ENCODE data around the gene CACNG8. TPM values are rescaled to one million over a fixed set of nuclear protein-coding genes. Genes with fewer than 3 reads are reported as not detected.

CACNG8 gene
- total and polyA plus RNA-seq, 4 experiments from 2014 or later: not detected

- no peaks in the 10 kb centered on the region for H3K9me3 ChIP-seq (ENCODE audit: control insufficient read depth in 1 of 2, low read length in 2 of 2)
- peak overlapping the region; percentile 9 to 58 for H3K4me3 ChIP-seq (ENCODE audit: low read length in 2 of 2)
- H3K27me3 ChIP-seq (ENCODE audit: insufficient read depth, low read length): peaks cover 33% of the 10 kb centered on the region
- H3K36me3 Mint-ChIP-seq: peaks cover 0 to 4% of the 10 kb centered on the region in 2 donors
- H3K27ac Mint-ChIP-seq: peak overlapping the region in 3 of 7 donors; percentile 10 to 66 (median 25)
- H3K4me1 Mint-ChIP-seq: peaks cover 13 to 43% (median 22%) of the 10 kb centered on the region in 4 donors
- peaks cover 43 to 51% of the 10 kb centered on the region in 2 donors for H3K27me3 Mint-ChIP-seq
- DNase-seq: peak in 3 of 5 donors; percentile 14 to 53 (median 20)
- H3K9me3 Mint-ChIP-seq: peaks cover 0 to 11% (median 9%) of the 10 kb centered on the region in 8 donors
- POLR2A ChIA-PET (ENCODE audit: partially characterized antibody): interaction anchor here (1.4 kb wide), 1 partner anchor 111 kb away, joined by 4 read pairs; no protein-coding TSS in a partner anchor
- peak overlapping the region; percentile 69 to 91 (median 88) for H3K4me3 Mint-ChIP-seq
- peaks cover 27% of the 10 kb centered on the region for H3K4me1 ChIP-seq (ENCODE audit: insufficient read depth, low read length)
- CTCF ChIA-PET (ENCODE audit: partially characterized antibody): no interaction called here
- H3K27ac ChIP-seq (ENCODE audit: low read depth, low read length): no peak overlapping the region
- intact Hi-C loops (cut with micrococcal nuclease): no loop called here
- H3K36me3 ChIP-seq (ENCODE audit: insufficient read depth, low read length): no peaks in the 10 kb centered on the region
These were observed 15.4 kb downstream of the CACNG8 start for GRCh38 chr19:53977991-53978731.

GRCh38 chr19:53978975-53979801 is 16.5 kb downstream of the CACNG8 start:
- ChIA-PET CTCF (ENCODE audit: partially characterized antibody) (no interaction called here), POLR2A (ENCODE audit: partially characterized antibody) (no interaction called here)
- Histone ChIP-seq H3K27ac (ENCODE audit: low read depth, low read length) (no peak overlapping the region), H3K27me3 (ENCODE audit: insufficient read depth, low read length) (peaks cover 39% of the 10 kb centered on the region), H3K4me3 (ENCODE audit: low read length in 2 of 2) (no peak overlapping the region), H3K4me1 (ENCODE audit: insufficient read depth, low read length) (peaks cover 27% of the 10 kb centered on the region), H3K36me3 (ENCODE audit: insufficient read depth, low read length) (no peaks in the 10 kb centered on the region), H3K9me3 (ENCODE audit: control insufficient read depth in 1 of 2, low read length in 2 of 2) (no peaks in the 10 kb centered on the region)
- H3K4me1 Mint-ChIP-seq: peaks cover 13 to 43% (median 22%) of the 10 kb centered on the region in 4 donors
- intact Hi-C loops (cut with micrococcal nuclease): no loop called here
- no peak for DNase-seq
- peak overlapping the region in 1 of 7 donors; percentile 39 for H3K27ac Mint-ChIP-seq
- peak overlapping the region in 7 of 8 donors; percentile 6 to 78 (median 57) for H3K4me3 Mint-ChIP-seq
- peaks cover 0 to 11% (median 9%) of the 10 kb centered on the region in 8 donors for H3K9me3 Mint-ChIP-seq
- H3K27me3 Mint-ChIP-seq: peaks cover 41 to 47% of the 10 kb centered on the region in 2 donors
- peaks cover 0 to 4% of the 10 kb centered on the region in 2 donors for H3K36me3 Mint-ChIP-seq

GRCh38 chr19:53980539-53981375 is 18.0 kb downstream of the CACNG8 start:
- Histone ChIP-seq H3K27me3 (ENCODE audit: insufficient read depth, low read length) (peaks cover 39% of the 10 kb centered on the region), H3K4me3 (ENCODE audit: low read length in 2 of 2) (no peak overlapping the region), H3K4me1 (ENCODE audit: insufficient read depth, low read length) (peaks cover 27% of the 10 kb centered on the region), H3K36me3 (ENCODE audit: insufficient read depth, low read length) (no peaks in the 10 kb centered on the region), H3K27ac (ENCODE audit: low read depth, low read length) (no peak overlapping the region), H3K9me3 (ENCODE audit: control insufficient read depth in 1 of 2, low read length in 2 of 2) (no peaks in the 10 kb centered on the region)
- peaks cover 38 to 39% of the 10 kb centered on the region in 2 donors for H3K27me3 Mint-ChIP-seq
- peaks cover 0 to 4% of the 10 kb centered on the region in 2 donors for H3K36me3 Mint-ChIP-seq
- H3K27ac Mint-ChIP-seq: peak overlapping the region in 3 of 7 donors; percentile 12 to 81 (median 19)
- peak overlapping the region; percentile 0 to 78 (median 66) for H3K4me3 Mint-ChIP-seq
- no peak for DNase-seq
- intact Hi-C loops (cut with micrococcal nuclease): no loop called here
- CTCF ChIA-PET (ENCODE audit: partially characterized antibody): no interaction called here
- H3K4me1 Mint-ChIP-seq: peaks cover 13 to 43% (median 22%) of the 10 kb centered on the region in 4 donors
- POLR2A ChIA-PET (ENCODE audit: partially characterized antibody): no interaction called here
- peaks cover 0 to 11% (median 9%) of the 10 kb centered on the region in 8 donors for H3K9me3 Mint-ChIP-seq

- peak overlapping the region; percentile 25 to 71 (median 61) for H3K4me3 Mint-ChIP-seq
- CTCF ChIA-PET (ENCODE audit: partially characterized antibody): no interaction called here
- Histone ChIP-seq H3K9me3 (ENCODE audit: control insufficient read depth in 1 of 2, low read length in 2 of 2) (no peaks in the 10 kb centered on the region), H3K27me3 (ENCODE audit: insufficient read depth, low read length) (peaks cover 39% of the 10 kb centered on the region), H3K36me3 (ENCODE audit: insufficient read depth, low read length) (no peaks in the 10 kb centered on the region), H3K4me3 (ENCODE audit: low read length in 2 of 2) (no peak overlapping the region), H3K4me1 (ENCODE audit: insufficient read depth, low read length) (peaks cover 27% of the 10 kb centered on the region), H3K27ac (ENCODE audit: low read depth, low read length) (no peak overlapping the region)
- H3K4me1 Mint-ChIP-seq: peaks cover 13 to 43% (median 22%) of the 10 kb centered on the region in 4 donors
- intact Hi-C loops (cut with micrococcal nuclease): no loop called here
- peaks cover 0 to 11% (median 9%) of the 10 kb centered on the region in 8 donors for H3K9me3 Mint-ChIP-seq
- peak overlapping the region in 1 of 7 donors; percentile 53 for H3K27ac Mint-ChIP-seq
- DNase-seq: no peak
- POLR2A ChIA-PET (ENCODE audit: partially characterized antibody): no interaction called here
- peaks cover 0 to 4% of the 10 kb centered on the region in 2 donors for H3K36me3 Mint-ChIP-seq
- H3K27me3 Mint-ChIP-seq: peaks cover 35 to 37% of the 10 kb centered on the region in 2 donors
These were observed 18.7 kb downstream of the CACNG8 start for GRCh38 chr19:53981376-53981951.

GRCh38 chr19:53982001-53982451 is 19.3 kb downstream of the CACNG8 start:
- Histone ChIP-seq H3K9me3 (ENCODE audit: control insufficient read depth in 1 of 2, low read length in 2 of 2) (no peaks in the 10 kb centered on the region), H3K4me1 (ENCODE audit: insufficient read depth, low read length) (peaks cover 27% of the 10 kb centered on the region), H3K27ac (ENCODE audit: low read depth, low read length) (no peak overlapping the region), H3K36me3 (ENCODE audit: insufficient read depth, low read length) (no peaks in the 10 kb centered on the region), H3K4me3 (ENCODE audit: low read length in 2 of 2) (no peak overlapping the region), H3K27me3 (ENCODE audit: insufficient read depth, low read length) (peaks cover 39% of the 10 kb centered on the region)
- intact Hi-C loops (cut with micrococcal nuclease): no loop called here
- DNase-seq: no peak
- Mint-ChIP-seq H3K9me3 (peaks cover 0 to 11% (median 8%) of the 10 kb centered on the region in 8 donors), H3K27me3 (peaks cover 34 to 35% of the 10 kb centered on the region in 2 donors), H3K4me1 (peaks cover 13 to 43% (median 22%) of the 10 kb centered on the region in 4 donors), H3K27ac (no peak overlapping the region), H3K4me3 (peak overlapping the region in 2 of 8 donors; percentile 22 to 23), H3K36me3 (peaks cover 0 to 4% of the 10 kb centered on the region in 2 donors)
- ChIA-PET CTCF (ENCODE audit: partially characterized antibody) (no interaction called here), POLR2A (ENCODE audit: partially characterized antibody) (no interaction called here)

- peaks cover 0 to 11% (median 8%) of the 10 kb centered on the region in 8 donors for H3K9me3 Mint-ChIP-seq
- no peak overlapping the region for H3K27ac Mint-ChIP-seq
- H3K4me3 Mint-ChIP-seq: no peak overlapping the region
- intact Hi-C loops (cut with micrococcal nuclease): no loop called here
- peaks cover 11 to 38% (median 19%) of the 10 kb centered on the region in 4 donors for H3K4me1 Mint-ChIP-seq
- no peak overlapping the region for H3K27ac ChIP-seq (ENCODE audit: low read depth, low read length)
- peaks cover 24% of the 10 kb centered on the region for H3K4me1 ChIP-seq (ENCODE audit: insufficient read depth, low read length)
- H3K36me3 ChIP-seq (ENCODE audit: insufficient read depth, low read length): no peaks in the 10 kb centered on the region
- H3K27me3 ChIP-seq (ENCODE audit: insufficient read depth, low read length): peaks cover 36% of the 10 kb centered on the region
- no peak overlapping the region for H3K4me3 ChIP-seq (ENCODE audit: low read length in 2 of 2)
- no peaks in the 10 kb centered on the region for H3K9me3 ChIP-seq (ENCODE audit: control insufficient read depth in 1 of 2, low read length in 2 of 2)
- H3K27me3 Mint-ChIP-seq: peaks cover 30 to 32% of the 10 kb centered on the region in 2 donors
- ChIA-PET POLR2A (ENCODE audit: partially characterized antibody) (no interaction called here), CTCF (ENCODE audit: partially characterized antibody) (no interaction called here)
- peak in 2 of 5 donors; percentile 12 to 17 for DNase-seq
- H3K36me3 Mint-ChIP-seq: peaks cover 0 to 4% of the 10 kb centered on the region in 2 donors
These were observed 19.9 kb downstream of the CACNG8 start for GRCh38 chr19:53982611-53983010.
